MM.1S (cell line): ENCODE results near the gene TEAD4.

Experiments
- EZH2 ChIP-seq: fragments of 300-600 bp; sonication (generic); optimal IDR thresholded peaks from 2 replicates; pipeline ENCODE3; 2017; ENCODE audit warnings: low read depth, mild to moderate bottlenecking, antibody characterized with exemption, low read length, mixed read lengths
- EZH2phosphoT487 ChIP-seq: fragments of 300-600 bp; sonication (generic); IDR thresholded peaks from 2 replicates; pipeline ENCODE4 v1.6.1; 2018; ENCODE audit warnings: antibody characterized with exemption, low read length
- TF ChIP-seq, protein P1 (sequence below): fragments of 300-600 bp; sonication (generic); IDR thresholded peaks from 2 replicates; pipeline ENCODE4 v1.5.1; 2016; ENCODE audit warnings: antibody characterized with exemption, low read length, mixed read lengths

DNA sequence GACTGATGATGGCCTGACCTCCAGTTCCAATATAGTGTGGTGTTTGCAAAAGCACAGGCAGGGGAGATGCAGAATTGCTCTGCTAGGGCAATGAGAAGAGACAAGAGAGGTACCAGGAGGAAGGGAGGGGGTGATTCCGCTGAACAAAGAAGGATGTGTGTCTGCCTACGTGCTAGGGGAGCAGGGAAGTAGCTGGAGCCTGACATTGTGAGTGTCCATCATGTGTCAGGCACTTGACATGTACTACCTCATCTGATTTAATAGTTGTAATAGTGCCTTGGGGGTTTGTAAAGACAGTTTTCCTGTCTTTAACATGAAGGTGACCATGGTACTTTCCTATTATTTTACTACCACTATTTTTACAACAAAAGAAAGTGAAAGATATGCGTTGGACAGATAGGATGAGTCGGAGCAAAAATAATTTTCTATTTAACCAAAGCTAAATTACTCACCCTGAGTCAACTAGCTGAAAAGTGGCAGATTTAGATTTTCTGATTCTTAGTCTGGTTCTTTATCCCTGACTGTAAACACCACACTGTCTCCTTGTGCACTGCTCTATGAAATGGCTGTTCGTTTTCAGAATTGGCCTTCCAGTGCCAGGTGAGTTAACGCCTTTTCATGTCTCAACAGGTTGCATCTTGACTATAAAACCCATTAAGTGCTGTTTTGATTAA is 33.7 kb upstream of the TEAD4 start:
- TF ChIP-seq, protein P1, sequence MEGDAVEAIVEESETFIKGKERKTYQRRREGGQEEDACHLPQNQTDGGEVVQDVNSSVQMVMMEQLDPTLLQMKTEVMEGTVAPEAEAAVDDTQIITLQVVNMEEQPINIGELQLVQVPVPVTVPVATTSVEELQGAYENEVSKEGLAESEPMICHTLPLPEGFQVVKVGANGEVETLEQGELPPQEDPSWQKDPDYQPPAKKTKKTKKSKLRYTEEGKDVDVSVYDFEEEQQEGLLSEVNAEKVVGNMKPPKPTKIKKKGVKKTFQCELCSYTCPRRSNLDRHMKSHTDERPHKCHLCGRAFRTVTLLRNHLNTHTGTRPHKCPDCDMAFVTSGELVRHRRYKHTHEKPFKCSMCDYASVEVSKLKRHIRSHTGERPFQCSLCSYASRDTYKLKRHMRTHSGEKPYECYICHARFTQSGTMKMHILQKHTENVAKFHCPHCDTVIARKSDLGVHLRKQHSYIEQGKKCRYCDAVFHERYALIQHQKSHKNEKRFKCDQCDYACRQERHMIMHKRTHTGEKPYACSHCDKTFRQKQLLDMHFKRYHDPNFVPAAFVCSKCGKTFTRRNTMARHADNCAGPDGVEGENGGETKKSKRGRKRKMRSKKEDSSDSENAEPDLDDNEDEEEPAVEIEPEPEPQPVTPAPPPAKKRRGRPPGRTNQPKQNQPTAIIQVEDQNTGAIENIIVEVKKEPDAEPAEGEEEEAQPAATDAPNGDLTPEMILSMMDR: no peak
- TF ChIP-seq EZH2 (no peak), EZH2phosphoT487 (no peak)
